Right lobe of liver (tissue), 4 donors: ENCODE measurements around the gene SEC23A.
A peak's percentile ranks its signal among the peaks of the same experiment; 100 is the strongest.

Experiments
- CTCF ChIP-seq, 4 donors: fragments of 200-600 bp in 3 of 4; fragments of 450-650 bp in 1 of 4; IDR thresholded peaks; one replicate each; pipeline versions ENCODE4 v1.5.1 to v1.8.0; 2016 to 2022; ENCODE audit warnings: antibody characterized with exemption in 4 of 4, mild to moderate bottlenecking in 2 of 4
- POLR2A ChIP-seq: fragments of 450-650 bp; IDR thresholded peaks from one replicate; pipeline ENCODE4 v1.6.1; 2017; ENCODE audit warnings: antibody characterized with exemption, mild to moderate bottlenecking
- donor health status: DM: no; HTN: no; CAD: no.
- donor health status: DM: no; HTN: no; CAD: no.
- donor health status: DM: no; HTN: yes; CAD: no.

GRCh38 chr14:39034481-39035296 lies 68.3 kb downstream of the SEC23A start:
- peak; percentile 22 to 45 (median 30) for TF ChIP-seq CTCF (IDR thresholded peaks at IDR 0.05)
- no peak for TF ChIP-seq POLR2A
